NK-92 (cell line): ENCODE results near the gene STRN4.
"Not testable (repeated sequence)": the region's sequence is repeated elsewhere in the genome, so short reads cannot be mapped to it uniquely, and the experiment has no call there.

ENCODE experiments used
- DNase-seq: peaks from one replicate; lab custom pipeline; 2025; ENCODE audit not compliant: unreplicated experiment; lab: John Stamatoyannopoulos, UW

STRN4 gene

GRCh38 chr19:46714444-46715106 is 31.7 kb downstream of the STRN4 start:
- DNase-seq: no peak

- DNase-seq: no peak
These were observed 32.3 kb downstream of the STRN4 start for GRCh38 chr19:46713781-46714443.

- not testable (repeated sequence) for DNase-seq
These were observed 33.4 kb downstream of the STRN4 start for GRCh38 chr19:46712768-46713338.

GRCh38 chr19:46710687-46711086 is 35.6 kb downstream of the STRN4 start:
- no peak for DNase-seq

DNA sequence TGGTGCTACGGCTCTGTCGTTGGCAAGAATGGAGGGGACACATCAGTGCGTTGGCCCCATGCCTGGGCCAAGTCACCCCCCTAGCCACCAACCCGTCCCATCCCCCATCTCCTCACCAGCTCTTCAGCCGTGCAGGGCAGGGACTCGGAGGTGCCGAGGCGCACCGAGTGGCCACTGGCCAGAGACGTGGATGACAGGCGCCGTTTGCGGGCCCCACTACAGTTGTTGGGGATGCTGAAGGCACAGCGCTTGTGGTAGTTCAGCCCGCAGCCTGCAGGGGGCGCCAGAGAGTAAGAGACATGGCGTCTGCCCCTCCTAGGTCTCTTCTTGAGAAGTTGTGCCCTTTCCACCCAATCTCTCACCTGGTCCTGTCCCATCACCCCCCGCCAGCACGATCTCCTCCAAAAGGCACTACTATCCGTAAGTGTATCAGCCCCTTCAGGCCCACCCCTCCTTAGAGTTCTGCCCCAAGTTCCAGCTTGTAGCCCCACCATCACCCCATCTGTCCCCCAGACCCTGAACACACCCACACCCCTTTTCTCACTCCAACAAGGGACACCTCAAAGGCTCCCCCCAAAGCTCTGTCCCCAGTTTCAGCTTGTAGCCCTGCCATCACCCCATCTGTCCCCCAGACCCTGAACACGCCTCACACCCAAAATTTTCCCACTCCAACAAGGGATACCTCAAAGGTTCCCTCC is 41.7 kb downstream of the STRN4 start:
- no peak for DNase-seq

- no peak for DNase-seq
These were observed 45.5 kb downstream of the STRN4 start for GRCh38 chr19:46700704-46701103.

DNA sequence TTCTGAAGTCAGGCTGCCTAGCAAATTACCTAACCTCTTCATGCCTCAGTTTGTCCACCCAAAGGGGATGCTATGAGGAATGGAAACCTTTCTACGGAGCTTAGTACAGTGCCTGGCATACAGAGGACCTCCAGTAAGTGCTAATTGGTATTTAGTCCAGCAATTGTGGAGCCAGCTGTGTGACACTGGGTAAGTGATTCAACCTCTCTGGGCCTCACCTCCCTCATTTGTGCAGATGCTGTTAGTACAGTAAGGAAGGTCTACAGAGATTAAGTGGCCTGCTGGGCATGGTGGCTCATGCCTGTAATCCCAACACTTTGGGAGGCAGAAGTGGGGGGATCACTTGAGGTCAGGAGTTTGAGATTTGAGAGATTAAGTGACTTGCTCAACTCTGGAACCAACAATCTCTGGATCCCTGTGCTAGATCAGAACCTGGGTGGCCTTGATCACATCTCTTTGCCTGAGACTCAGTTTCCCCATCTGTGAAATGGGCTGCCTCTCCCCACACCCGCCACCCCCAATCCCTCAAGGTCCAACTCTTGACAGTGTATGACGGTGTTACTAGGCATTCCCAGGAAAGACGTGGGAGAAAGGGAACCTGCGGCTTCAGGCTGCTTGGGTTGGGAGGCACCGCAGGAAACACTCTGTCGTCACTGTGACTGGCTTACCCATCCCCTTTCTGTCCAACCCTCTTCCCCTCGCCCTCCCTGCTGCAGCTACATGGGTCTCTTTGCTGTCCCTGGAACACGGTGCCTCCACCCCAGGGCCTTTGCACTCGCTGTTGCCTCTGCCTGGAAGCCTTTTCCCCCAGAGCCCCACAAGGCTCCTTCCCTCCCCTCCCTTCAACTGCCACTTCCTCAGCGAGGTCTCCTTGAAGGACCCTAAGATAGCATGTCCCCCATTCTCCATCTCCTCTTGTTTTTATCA is 47.6 kb downstream of the STRN4 start:
- DNase-seq: no peak

GRCh38 chr19:46697204-46697960 is 48.9 kb downstream of the STRN4 start:
- no peak for DNase-seq

DNA sequence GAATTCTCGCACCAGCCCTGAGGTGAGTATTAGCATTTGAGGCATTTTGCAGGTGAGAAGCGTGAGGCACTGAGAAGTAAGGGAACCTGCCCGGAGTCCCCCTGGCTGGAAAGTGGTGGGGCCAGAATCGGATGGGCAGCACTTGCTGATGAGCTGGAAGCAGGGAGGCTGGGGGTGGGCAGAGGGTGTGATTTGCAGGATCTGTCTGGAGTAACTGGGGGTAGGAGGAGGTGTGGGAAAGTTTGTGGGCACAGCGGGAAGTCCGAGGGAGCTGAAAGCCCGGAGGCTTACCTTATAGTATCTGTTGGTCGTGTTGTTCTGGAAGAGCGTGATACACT is 49.4 kb downstream of the STRN4 start:
- no peak for DNase-seq

DNA sequence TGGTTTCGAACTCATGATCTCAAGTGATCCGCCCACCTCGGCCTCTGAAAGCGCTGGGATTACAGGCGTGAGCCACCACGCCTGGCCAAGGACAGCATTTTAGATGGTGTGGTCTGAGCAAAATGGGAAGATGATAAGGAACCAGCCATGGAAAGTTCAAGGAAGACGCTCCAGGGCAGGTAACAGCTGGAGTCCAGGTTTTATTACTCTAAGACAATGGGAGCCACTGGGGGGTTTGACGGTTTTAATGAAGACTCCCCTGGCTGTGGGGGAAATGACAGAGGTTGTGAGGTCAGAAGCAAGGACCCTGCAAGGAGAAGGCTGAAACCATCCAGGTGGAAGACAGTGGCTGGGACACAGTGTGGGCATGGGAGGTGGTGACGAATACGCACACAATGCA is 50.2 kb downstream of the STRN4 start:
- DNase-seq: no peak

- no peak for DNase-seq
These were observed 52.5 kb downstream of the STRN4 start for GRCh38 chr19:46693760-46694159.

- no peak for DNase-seq
These were observed 53.1 kb downstream of the STRN4 start for GRCh38 chr19:46692918-46693722.

- DNase-seq: no peak
These were observed 54.3 kb downstream of the STRN4 start for GRCh38 chr19:46691948-46692347.

DNA sequence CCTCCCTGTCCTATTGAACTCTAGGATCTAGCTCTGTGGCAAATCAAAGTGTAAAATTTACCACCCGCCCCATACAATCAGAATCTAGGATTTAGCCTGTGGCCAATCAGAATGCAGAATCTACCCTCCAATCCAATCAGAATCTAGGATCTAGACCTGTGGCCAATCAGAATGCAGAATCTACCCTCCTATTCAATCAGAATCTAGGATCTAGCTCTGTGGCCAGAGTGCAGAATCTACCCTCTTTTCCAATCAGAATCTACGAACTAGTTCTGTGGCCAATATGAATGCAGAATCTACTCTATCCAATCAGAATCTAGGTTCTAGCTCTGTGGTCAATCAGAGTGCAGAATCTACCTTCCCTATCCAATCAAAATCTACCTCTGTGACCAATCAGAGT is 55.1 kb downstream of the STRN4 start:
- DNase-seq: no peak

GRCh38 chr19:46689358-46689757 is 56.9 kb downstream of the STRN4 start:
- no peak for DNase-seq

- DNase-seq: no peak
These were observed 58.7 kb downstream of the STRN4 start for GRCh38 chr19:46687438-46688145.

DNA sequence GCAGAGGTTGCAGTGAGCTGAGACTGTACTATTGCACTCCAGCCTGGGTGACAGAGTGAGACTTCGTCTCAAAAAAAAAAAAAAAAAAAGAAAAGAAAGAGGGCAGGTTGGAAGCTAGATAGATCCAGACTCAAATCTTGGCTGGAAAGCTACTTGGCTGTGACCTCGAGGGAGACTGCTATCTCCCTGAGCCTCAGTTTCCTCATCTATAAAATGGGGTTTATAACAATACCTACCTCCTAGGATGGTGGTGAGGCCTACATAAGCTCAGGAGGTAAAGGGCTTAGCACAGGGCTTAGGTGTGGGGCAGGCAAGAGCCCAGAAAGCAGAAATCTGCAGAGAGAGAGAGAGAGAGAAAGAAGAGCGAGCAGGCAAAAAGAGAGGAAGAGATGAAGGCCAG is 61.1 kb downstream of the STRN4 start:
- no peak for DNase-seq

- no peak for DNase-seq
These were observed 68.0 kb downstream of the STRN4 start for GRCh38 chr19:46678110-46678732.
